ENCODE data around the gene LCMT1. TPM values are rescaled to one million over a fixed set of nuclear protein-coding genes. Genes with fewer than 3 reads are reported as not detected.

Gene LCMT1
- total and polyA plus RNA-seq, 3 donors from 2014 or later: 89.0 to 101 (median 89.1) TPM

GRCh38 chr16:25192096-25192495 lies 80.6 kb downstream of the LCMT1 start:
- H3K9me3 ChIP-seq: no peaks in the 10 kb centered on the region
- no peaks in the 10 kb centered on the region for H3K4me1 ChIP-seq
- H3K27me3 ChIP-seq: no peaks in the 10 kb centered on the region
- no peaks in the 10 kb centered on the region for H3K36me3 ChIP-seq (ENCODE audit: low read depth, missing control alignments)
- H3K27ac ChIP-seq: no peak overlapping the region
- TF ChIP-seq POLR2A (IDR thresholded peaks at IDR 0.05) (no peak), CTCF (IDR thresholded peaks at IDR 0.05) (no peak)
- intact Hi-C loops (cut with DNase I; ENCODE audit: low total_unique reads): no loop called here
- 59 to 70% methylated on average over 6 of the region's 6 CpGs for WGBS, 2 donors
- no peak for DNase-seq
- H3K4me3 ChIP-seq: no peak overlapping the region

GRCh38 chr16:25194273-25194878 lies 82.8 kb downstream of the LCMT1 start:
- intact Hi-C loops (cut with DNase I; ENCODE audit: low total_unique reads): no loop called here
- H3K36me3 ChIP-seq (ENCODE audit: low read depth, missing control alignments): no peaks in the 10 kb centered on the region
- TF ChIP-seq POLR2A (IDR thresholded peaks at IDR 0.05) (no peak), CTCF (IDR thresholded peaks at IDR 0.05) (no peak)

GRCh38 chr16:25198021-25198420 lies 86.5 kb downstream of the LCMT1 start:
- Histone ChIP-seq H3K9me3 (no peaks in the 10 kb centered on the region), H3K4me3 (no peak overlapping the region), H3K36me3 (ENCODE audit: low read depth, missing control alignments) (no peaks in the 10 kb centered on the region), H3K27ac (no peak overlapping the region), H3K4me1 (no peaks in the 10 kb centered on the region), H3K27me3 (no peaks in the 10 kb centered on the region)
- DNase-seq: no peak
- intact Hi-C loops (cut with DNase I; ENCODE audit: low total_unique reads): no loop called here
- 74 to 86% methylated on average over 4 of the region's 4 CpGs for WGBS, 2 donors
- no peak for TF ChIP-seq CTCF (IDR thresholded peaks at IDR 0.05)
- TF ChIP-seq POLR2A (IDR thresholded peaks at IDR 0.05): no peak

More at GRCh38 chr16:25194273-25194878, 82.8 kb downstream of the LCMT1 start:
- WGBS, 2 donors: 88 to 89% methylated on average over 7 of the region's 7 CpGs
- H3K9me3 ChIP-seq: no peaks in the 10 kb centered on the region
- H3K4me1 ChIP-seq: no peaks in the 10 kb centered on the region
- no peak overlapping the region for H3K27ac ChIP-seq
- no peak overlapping the region for H3K4me3 ChIP-seq
- no peaks in the 10 kb centered on the region for H3K27me3 ChIP-seq
- no peak for DNase-seq

- Histone ChIP-seq H3K36me3 (ENCODE audit: low read depth, missing control alignments) (no peaks in the 10 kb centered on the region), H3K4me3 (no peak overlapping the region), H3K9me3 (no peaks in the 10 kb centered on the region), H3K27me3 (no peaks in the 10 kb centered on the region), H3K4me1 (no peaks in the 10 kb centered on the region), H3K27ac (no peak overlapping the region)
- 87 to 91% methylated on average over 7 of the region's 7 CpGs for WGBS, 2 donors
- TF ChIP-seq POLR2A (IDR thresholded peaks at IDR 0.05) (no peak), CTCF (IDR thresholded peaks at IDR 0.05) (no peak)
- intact Hi-C loops (cut with DNase I; ENCODE audit: low total_unique reads): no loop called here
- no peak for DNase-seq
Measured at GRCh38 chr16:25199457-25199856, 87.9 kb downstream of the LCMT1 start.

GRCh38 chr16:25210758-25211157 lies 99.2 kb downstream of the LCMT1 start:
- Histone ChIP-seq H3K27me3 (no peaks in the 10 kb centered on the region), H3K9me3 (no peaks in the 10 kb centered on the region), H3K4me3 (no peak overlapping the region), H3K36me3 (ENCODE audit: low read depth, missing control alignments) (no peaks in the 10 kb centered on the region), H3K4me1 (no peaks in the 10 kb centered on the region), H3K27ac (no peak overlapping the region)
- WGBS, 2 donors: 54 to 56% methylated on average over 4 of the region's 4 CpGs
- no peak for TF ChIP-seq POLR2A (IDR thresholded peaks at IDR 0.05)
- no peak for TF ChIP-seq CTCF (IDR thresholded peaks at IDR 0.05)
- no peak for DNase-seq
- intact Hi-C loops (cut with DNase I; ENCODE audit: low total_unique reads): no loop called here

Data from testis (tissue), 3 donors.